Activated CD8-positive, alpha-beta memory T cell treated with anti-CD3 and anti-CD28 coated beads, Interleukin-2, amount 10 ng/mL, durations not matched to agents 7 days and 5 days (primary cell): ENCODE data around the gene SLC12A7. TPM values are rescaled to one million over a fixed set of nuclear protein-coding genes. Genes with fewer than 3 reads are reported as not detected.
"Not testable (repeated sequence)": the region's sequence is repeated elsewhere in the genome, so short reads cannot be mapped to it uniquely, and the experiment has no call there.

Experiments
- ATAC-seq: fragments of 150-1000 bp; cut with Tn5 transposase; one replicate; pipeline ENCODE4 v1.10.0; 2021; ENCODE audit warnings: moderate library complexity
- CTCF ChIA-PET: fragments of 350-600 bp; sonication (Branson Sonifier 250); formaldehyde crosslinking; loops from one replicate; lab custom pipeline; 2021; ENCODE audit warnings: antibody characterized with exemption; lab: Charles Lee
- DNase-seq: peaks from one replicate; pipeline ENCODE4 v3.0.0-alpha.2; 2020
- H3K27ac Mint-ChIP-seq: one replicate; pipeline ENCODE4 v1.8.0; 2021; ENCODE audit warnings: mild to moderate bottlenecking, mixed read lengths
- H3K27me3 Mint-ChIP-seq: one replicate; pipeline ENCODE4 v1.8.0; 2021; ENCODE audit warnings: mixed read lengths
- H3K36me3 Mint-ChIP-seq: one replicate; pipeline ENCODE4 v1.8.0; 2021; ENCODE audit warnings: mild to moderate bottlenecking, mixed read lengths
- H3K4me1 Mint-ChIP-seq: one replicate; pipeline ENCODE4 v1.8.0; 2021; ENCODE audit warnings: mixed read lengths
- H3K4me3 Mint-ChIP-seq: one replicate; pipeline ENCODE4 v1.8.0; 2021; ENCODE audit warnings: mild to moderate bottlenecking, moderate library complexity, mixed read lengths
- H3K9me3 Mint-ChIP-seq: one replicate; pipeline ENCODE4 v1.8.0; 2022; ENCODE audit warnings: low read depth, mixed read lengths
- total RNA-seq, 2 experiments: library from RNA; stranded (reverse); gene quantifications; one replicate each; pipeline ENCODE4 v1.2.3, GENCODE V29; 2021

The SLC12A7 gene
- total RNA-seq, 2 experiments from 2014 or later = 6.6 to 12.2 TPM

GRCh38 chr5:1127959-1128785, 16.3 kb upstream of the SLC12A7 start:
- CTCF ChIA-PET = no interaction called here
- no peaks in the 10 kb centered on the region for H3K27me3 Mint-ChIP-seq
- no peak overlapping the region for H3K27ac Mint-ChIP-seq
- no peak for DNase-seq
- H3K4me3 Mint-ChIP-seq = no peak overlapping the region
- H3K9me3 Mint-ChIP-seq = no peaks in the 10 kb centered on the region
- no peaks in the 10 kb centered on the region for H3K36me3 Mint-ChIP-seq
- no peak for ATAC-seq
- no peaks in the 10 kb centered on the region for H3K4me1 Mint-ChIP-seq

GRCh38 chr5:1125695-1126094, 13.8 kb upstream of the SLC12A7 start:
- not testable (repeated sequence) for H3K36me3 Mint-ChIP-seq, H3K4me1 Mint-ChIP-seq, H3K27ac Mint-ChIP-seq, H3K27me3 Mint-ChIP-seq, H3K4me3 Mint-ChIP-seq, H3K9me3 Mint-ChIP-seq, ATAC-seq, DNase-seq
- CTCF ChIA-PET = interaction anchor here (1.5 kb wide), 1 partner anchor 15 kb away, joined by 4 read pairs; no protein-coding TSS in a partner anchor

- no peak for DNase-seq
- CTCF ChIA-PET = interaction anchor here (0.6 kb wide), 1 partner anchor 105 kb away, joined by 3 read pairs; no protein-coding TSS in a partner anchor
- no peaks in the 10 kb centered on the region for H3K27me3 Mint-ChIP-seq
- no peak overlapping the region for H3K27ac Mint-ChIP-seq
- no peaks in the 10 kb centered on the region for H3K9me3 Mint-ChIP-seq
- H3K4me1 Mint-ChIP-seq = no peaks in the 10 kb centered on the region
- H3K4me3 Mint-ChIP-seq = no peak overlapping the region
- no peak for ATAC-seq
- H3K36me3 Mint-ChIP-seq = no peaks in the 10 kb centered on the region
Observed at GRCh38 chr5:1125030-1125357, 13.1 kb upstream of the SLC12A7 start.

- Mint-ChIP-seq H3K27me3 (no peaks in the 10 kb centered on the region), H3K9me3 (no peaks in the 10 kb centered on the region), H3K27ac (no peak overlapping the region), H3K4me3 (no peak overlapping the region), H3K4me1 (no peaks in the 10 kb centered on the region), H3K36me3 (no peaks in the 10 kb centered on the region)
- no peak for DNase-seq
- no peak for ATAC-seq
- CTCF ChIA-PET = interaction anchor here (0.6 to 1.0 kb wide), 2 partner anchors 16 to 105 kb away, joined by 3 to 5 read pairs; no protein-coding TSS in a partner anchor
Observed at GRCh38 chr5:1124205-1125029, 12.6 kb upstream of the SLC12A7 start.

- no peak overlapping the region for H3K27ac Mint-ChIP-seq
- H3K4me1 Mint-ChIP-seq = no peaks in the 10 kb centered on the region
- DNase-seq = no peak
- CTCF ChIA-PET = interaction anchor here (1.0 kb wide), 1 partner anchor 17 kb away, joined by 5 read pairs; no protein-coding TSS in a partner anchor
- no peak overlapping the region for H3K4me3 Mint-ChIP-seq
- no peaks in the 10 kb centered on the region for H3K27me3 Mint-ChIP-seq
- no peak for ATAC-seq
- no peaks in the 10 kb centered on the region for H3K36me3 Mint-ChIP-seq
- no peaks in the 10 kb centered on the region for H3K9me3 Mint-ChIP-seq
Observed at GRCh38 chr5:1123418-1124147, 11.7 kb upstream of the SLC12A7 start.

- Mint-ChIP-seq H3K27ac (no peak overlapping the region), H3K4me3 (no peak overlapping the region), H3K4me1 (no peaks in the 10 kb centered on the region), H3K36me3 (no peaks in the 10 kb centered on the region), H3K9me3 (no peaks in the 10 kb centered on the region), H3K27me3 (no peaks in the 10 kb centered on the region)
- ATAC-seq (no peak), DNase-seq (no peak)
- CTCF ChIA-PET = no interaction called here
Observed at GRCh38 chr5:1122511-1123294, 10.8 kb upstream of the SLC12A7 start.

GRCh38 chr5:1121891-1122290, 10.0 kb upstream of the SLC12A7 start:
- Mint-ChIP-seq H3K27me3 (no peaks in the 10 kb centered on the region), H3K4me1 (no peaks in the 10 kb centered on the region), H3K4me3 (no peak overlapping the region), H3K27ac (no peak overlapping the region), H3K36me3 (no peaks in the 10 kb centered on the region), H3K9me3 (no peaks in the 10 kb centered on the region)
- ATAC-seq (no peak), DNase-seq (no peak)
- CTCF ChIA-PET = no interaction called here

- Mint-ChIP-seq H3K27ac (no peak overlapping the region), H3K36me3 (no peaks in the 10 kb centered on the region), H3K4me3 (no peak overlapping the region), H3K4me1 (no peaks in the 10 kb centered on the region), H3K9me3 (no peaks in the 10 kb centered on the region), H3K27me3 (no peaks in the 10 kb centered on the region)
- DNase-seq (no peak), ATAC-seq (no peak)
- CTCF ChIA-PET = no interaction called here
Observed at GRCh38 chr5:1121044-1121443, 9.2 kb upstream of the SLC12A7 start.

- H3K9me3 Mint-ChIP-seq = no peaks in the 10 kb centered on the region
- H3K36me3 Mint-ChIP-seq = no peaks in the 10 kb centered on the region
- DNase-seq = no peak
- CTCF ChIA-PET = no interaction called here
- H3K27me3 Mint-ChIP-seq = no peaks in the 10 kb centered on the region
- H3K27ac Mint-ChIP-seq = no peak overlapping the region
- H3K4me3 Mint-ChIP-seq = no peak overlapping the region
- ATAC-seq = no peak
- H3K4me1 Mint-ChIP-seq = no peaks in the 10 kb centered on the region
Observed at GRCh38 chr5:1120236-1120999, 8.6 kb upstream of the SLC12A7 start.

- DNase-seq (no peak), ATAC-seq (no peak)
- Mint-ChIP-seq H3K27me3 (no peaks in the 10 kb centered on the region), H3K36me3 (no peaks in the 10 kb centered on the region), H3K9me3 (no peaks in the 10 kb centered on the region), H3K4me1 (no peaks in the 10 kb centered on the region), H3K4me3 (no peak overlapping the region), H3K27ac (no peak overlapping the region)
- CTCF ChIA-PET = no interaction called here
Observed at GRCh38 chr5:1119312-1119831, 7.5 kb upstream of the SLC12A7 start.

- Mint-ChIP-seq H3K9me3 (no peaks in the 10 kb centered on the region), H3K36me3 (no peaks in the 10 kb centered on the region), H3K27ac (no peak overlapping the region), H3K27me3 (no peaks in the 10 kb centered on the region), H3K4me3 (no peak overlapping the region), H3K4me1 (no peaks in the 10 kb centered on the region)
- CTCF ChIA-PET = no interaction called here
- ATAC-seq = no peak
- DNase-seq = no peak
Observed at GRCh38 chr5:1118738-1119137, 6.9 kb upstream of the SLC12A7 start.

- H3K4me3 Mint-ChIP-seq = no peak overlapping the region
- CTCF ChIA-PET = no interaction called here
- no peaks in the 10 kb centered on the region for H3K9me3 Mint-ChIP-seq
- H3K27ac Mint-ChIP-seq = no peak overlapping the region
- DNase-seq (no peak), ATAC-seq (no peak)
- no peaks in the 10 kb centered on the region for H3K36me3 Mint-ChIP-seq
- H3K27me3 Mint-ChIP-seq = peaks cover 2% of the 10 kb centered on the region
- H3K4me1 Mint-ChIP-seq = no peaks in the 10 kb centered on the region
Observed at GRCh38 chr5:1118231-1118698, 6.4 kb upstream of the SLC12A7 start.
